Activated T-helper 2 cell treated with anti-CD3 and anti-CD28 coated beads, Interferon-gamma antibody, Interleukin-2, Interleukin-4, amounts not matched to agents 10 μg/mL and 5 μg/mL and 100 μg/mL, durations not matched to agents 14 hours and 24 hours and 36 hours (primary cell): ENCODE measurements around the gene GOPC. TPM values are rescaled to one million over a fixed set of nuclear protein-coding genes. Genes with fewer than 3 reads are reported as not detected.

Experiments
- DNase-seq: peaks from one replicate; pipeline ENCODE4 v3.0.0; 2021; ENCODE audit warnings: low spot score
- H3K27ac Mint-ChIP-seq: one replicate; pipeline ENCODE4 v1.8.0; 2021; ENCODE audit warnings: mixed read lengths
- H3K27me3 Mint-ChIP-seq: one replicate; pipeline ENCODE4 v1.8.0; 2021; ENCODE audit warnings: low read depth, mixed read lengths
- H3K36me3 Mint-ChIP-seq: one replicate; pipeline ENCODE4 v1.8.0; 2021; ENCODE audit warnings: low read depth, mixed read lengths
- H3K4me1 Mint-ChIP-seq: one replicate; pipeline ENCODE4 v1.8.0; 2021; ENCODE audit warnings: low read depth, mixed read lengths
- H3K4me3 Mint-ChIP-seq: one replicate; pipeline ENCODE4 v1.8.0; 2021; ENCODE audit warnings: low read depth, mild to moderate bottlenecking, moderate library complexity, mixed read lengths
- H3K9me3 Mint-ChIP-seq: one replicate; pipeline ENCODE4 v1.8.0; 2021; ENCODE audit warnings: mixed read lengths
- intact Hi-C: fragments of 100-400 bp; cut with micrococcal nuclease; formaldehyde crosslinking; loops from one replicate; pipeline ENCODE4 v1.15.1; 2023
- total RNA-seq: library from RNA; stranded (reverse); gene quantifications from 2 replicates; pipeline ENCODE4 v1.2.3, GENCODE V29; 2022

GOPC gene
- total RNA-seq, 1 donor from 2014 or later: 24.2 TPM

- H3K36me3 Mint-ChIP-seq: peaks cover 31% of the 10 kb centered on the region
- H3K27ac Mint-ChIP-seq: no peak overlapping the region
- H3K27me3 Mint-ChIP-seq: no peaks in the 10 kb centered on the region
- peaks cover under 1% of the 10 kb centered on the region for H3K9me3 Mint-ChIP-seq
- H3K4me1 Mint-ChIP-seq: peaks cover 9% of the 10 kb centered on the region
- intact Hi-C loops: no loop called here
- no peak overlapping the region for H3K4me3 Mint-ChIP-seq
- DNase-seq: no peak
Measured at GRCh38 chr6:117590447-117590846, 11.9 kb downstream of the GOPC start.

GRCh38 chr6:117585647-117586046 is 16.7 kb downstream of the GOPC start:
- H3K27ac Mint-ChIP-seq: no peak overlapping the region
- no peak overlapping the region for H3K4me3 Mint-ChIP-seq
- peaks cover 4% of the 10 kb centered on the region for H3K4me1 Mint-ChIP-seq
- no peaks in the 10 kb centered on the region for H3K9me3 Mint-ChIP-seq
- H3K27me3 Mint-ChIP-seq: no peaks in the 10 kb centered on the region
- H3K36me3 Mint-ChIP-seq: peaks cover 29% of the 10 kb centered on the region
- intact Hi-C loops: no loop called here
- no peak for DNase-seq

- Mint-ChIP-seq H3K36me3 (peaks cover 47% of the 10 kb centered on the region), H3K4me1 (peaks cover 3% of the 10 kb centered on the region)
Measured at GRCh38 chr6:117574198-117574597, 28.1 kb downstream of the GOPC start.

GRCh38 chr6:117573006-117573680 is 29.2 kb downstream of the GOPC start:
- H3K27ac Mint-ChIP-seq: no peak overlapping the region
- H3K36me3 Mint-ChIP-seq: peaks cover 49% of the 10 kb centered on the region
- no peak for DNase-seq
- no peaks in the 10 kb centered on the region for H3K27me3 Mint-ChIP-seq
- H3K9me3 Mint-ChIP-seq: no peaks in the 10 kb centered on the region
- no peak overlapping the region for H3K4me3 Mint-ChIP-seq
- intact Hi-C loops: no loop called here
- peaks cover 8% of the 10 kb centered on the region for H3K4me1 Mint-ChIP-seq

More at GRCh38 chr6:117574198-117574597, 28.1 kb downstream of the GOPC start:
- Mint-ChIP-seq H3K9me3 (no peaks in the 10 kb centered on the region), H3K27ac (no peak overlapping the region), H3K27me3 (no peaks in the 10 kb centered on the region), H3K4me3 (no peak overlapping the region)
- DNase-seq: no peak
- intact Hi-C loops: no loop called here

- Mint-ChIP-seq H3K36me3 (peaks cover 59% of the 10 kb centered on the region), H3K9me3 (no peaks in the 10 kb centered on the region), H3K27me3 (no peaks in the 10 kb centered on the region), H3K27ac (no peak overlapping the region), H3K4me1 (peaks cover 8% of the 10 kb centered on the region), H3K4me3 (no peak overlapping the region)
- intact Hi-C loops: loop anchor here (2.0 kb wide), 1 partner anchor 20 kb away; no protein-coding TSS in a partner anchor
- no peak for DNase-seq
Measured at GRCh38 chr6:117568831-117569410, 33.4 kb downstream of the GOPC start.

- H3K27ac Mint-ChIP-seq: no peak overlapping the region
- intact Hi-C loops: loop anchor here (2.0 kb wide), 1 partner anchor 19 kb away; no protein-coding TSS in a partner anchor
- peaks cover 8% of the 10 kb centered on the region for H3K4me1 Mint-ChIP-seq
- no peaks in the 10 kb centered on the region for H3K9me3 Mint-ChIP-seq
- H3K36me3 Mint-ChIP-seq: peaks cover 57% of the 10 kb centered on the region
- no peaks in the 10 kb centered on the region for H3K27me3 Mint-ChIP-seq
- no peak for DNase-seq
- no peak overlapping the region for H3K4me3 Mint-ChIP-seq
Measured at GRCh38 chr6:117568247-117568646, 34.1 kb downstream of the GOPC start.

GRCh38 chr6:117564681-117565080 is 37.6 kb downstream of the GOPC start:
- H3K27ac Mint-ChIP-seq: no peak overlapping the region
- H3K4me3 Mint-ChIP-seq: no peak overlapping the region
- H3K27me3 Mint-ChIP-seq: no peaks in the 10 kb centered on the region
- intact Hi-C loops: no loop called here
- peaks cover 41% of the 10 kb centered on the region for H3K36me3 Mint-ChIP-seq
- no peaks in the 10 kb centered on the region for H3K9me3 Mint-ChIP-seq
- DNase-seq: no peak
- H3K4me1 Mint-ChIP-seq: peaks cover 8% of the 10 kb centered on the region

- Mint-ChIP-seq H3K36me3 (peaks cover 19% of the 10 kb centered on the region), H3K4me3 (no peak overlapping the region), H3K4me1 (peaks cover 4% of the 10 kb centered on the region), H3K9me3 (no peaks in the 10 kb centered on the region), H3K27ac (no peak overlapping the region), H3K27me3 (no peaks in the 10 kb centered on the region)
- intact Hi-C loops: no loop called here
- DNase-seq: no peak
Measured at GRCh38 chr6:117561128-117561527, 41.2 kb downstream of the GOPC start.

- H3K4me3 Mint-ChIP-seq: no peak overlapping the region
- no peaks in the 10 kb centered on the region for H3K9me3 Mint-ChIP-seq
- H3K27ac Mint-ChIP-seq: no peak overlapping the region
- H3K36me3 Mint-ChIP-seq: peaks cover 10% of the 10 kb centered on the region
- DNase-seq: no peak
- peaks cover 5% of the 10 kb centered on the region for H3K4me1 Mint-ChIP-seq
- H3K27me3 Mint-ChIP-seq: peaks cover 2% of the 10 kb centered on the region
- intact Hi-C loops: loop anchor here (5.0 kb wide), 1 partner anchor 212 kb away; no protein-coding TSS in a partner anchor
Measured at GRCh38 chr6:117559299-117559698, 43.0 kb downstream of the GOPC start.

GRCh38 chr6:117558818-117559217 is 43.5 kb downstream of the GOPC start:
- intact Hi-C loops: loop anchor here (5.0 kb wide), 1 partner anchor 212 kb away; no protein-coding TSS in a partner anchor
- H3K9me3 Mint-ChIP-seq: no peaks in the 10 kb centered on the region
- H3K36me3 Mint-ChIP-seq: peaks cover 10% of the 10 kb centered on the region
- H3K4me3 Mint-ChIP-seq: no peak overlapping the region
- peaks cover 5% of the 10 kb centered on the region for H3K4me1 Mint-ChIP-seq
- H3K27me3 Mint-ChIP-seq: peaks cover 2% of the 10 kb centered on the region
- no peak for DNase-seq
- H3K27ac Mint-ChIP-seq: no peak overlapping the region

- Mint-ChIP-seq H3K27me3 (peaks cover 2% of the 10 kb centered on the region), H3K4me1 (peaks cover 5% of the 10 kb centered on the region), H3K27ac (no peak overlapping the region), H3K36me3 (peaks cover 6% of the 10 kb centered on the region), H3K9me3 (no peaks in the 10 kb centered on the region), H3K4me3 (no peak overlapping the region)
- DNase-seq: no peak
- intact Hi-C loops: loop anchor here (2.0 to 5.0 kb wide), 2 partner anchors 47 to 211 kb away; no protein-coding TSS in a partner anchor
Measured at GRCh38 chr6:117557951-117558350, 44.4 kb downstream of the GOPC start.

GRCh38 chr6:117555882-117556498 is 46.3 kb downstream of the GOPC start:
- no peaks in the 10 kb centered on the region for H3K36me3 Mint-ChIP-seq
- peak; percentile 27 for DNase-seq
- H3K27me3 Mint-ChIP-seq: peaks cover 2% of the 10 kb centered on the region
- H3K27ac Mint-ChIP-seq: no peak overlapping the region
- intact Hi-C loops: loop anchor here (1.0 to 5.0 kb wide), 3 partner anchors 49 to 209 kb away; no protein-coding TSS in a partner anchor
- H3K4me3 Mint-ChIP-seq: no peak overlapping the region
- H3K4me1 Mint-ChIP-seq: peaks cover 4% of the 10 kb centered on the region
- no peaks in the 10 kb centered on the region for H3K9me3 Mint-ChIP-seq
